HEK293 (cell line): ENCODE measurements around the gene HES1.

ENCODE experiments used
- CTCF ChIA-PET: fragments of 350-600 bp; formaldehyde crosslinking; extraction: SDS; loops from one replicate; lab custom pipeline; 2021; ENCODE audit warnings: antibody characterized with exemption; lab: Yijun Ruan, JAX
- POLR2A ChIA-PET: fragments of 300-600 bp; formaldehyde crosslinking; extraction: SDS; loops from one replicate; lab custom pipeline; 2020; ENCODE audit warnings: antibody characterized with exemption, inconsistent platforms; lab: Yijun Ruan, JAX
- H3K27ac ChIP-seq: fragments of 200-500 bp; sonication (Bioruptor generic); 2 replicates; pipeline ENCODE4 v1.5.1; 2014; ENCODE audit warnings: low read depth, low read length, control low read depth, inconsistent platforms; ENCODE audit errors: extremely low read depth
- H3K36me3 ChIP-seq, 2 experiments: fragments of 200-500 bp in 1 of 2; sonication (Bioruptor generic) in 1 of 2; 1 replicate in 1 of 2; 2 replicates in 1 of 2; pipeline ENCODE4 v1.5.1; 2014 to 2017; ENCODE audit warnings: inconsistent platforms in 2 of 2, low read length in 2 of 2; ENCODE audit not compliant: control insufficient read depth in 2 of 2, insufficient read depth in 1 of 2
- H3K4me1 ChIP-seq: fragments of 200-500 bp; sonication (Bioruptor generic); 2 replicates; pipeline ENCODE4 v1.5.1; 2014; ENCODE audit warnings: mild to moderate bottlenecking, low read length, inconsistent platforms; ENCODE audit not compliant: control insufficient read depth, insufficient read depth
- H3K4me3 ChIP-seq: 2 replicates; pipeline ENCODE4 v1.5.1; 2011; ENCODE audit warnings: low read depth, mild to moderate bottlenecking, control low read depth, low read length, moderate library complexity
- H3K9me3 ChIP-seq: fragments of 200-500 bp; sonication (Bioruptor generic); 2 replicates; pipeline ENCODE4 v1.5.1; 2014; ENCODE audit warnings: low read depth, low read length, inconsistent platforms; ENCODE audit not compliant: control insufficient read depth, insufficient read depth
- GLIS1 ChIP-seq: fragments of 450-650 bp; formaldehyde crosslinking; IDR thresholded peaks from 2 replicates; pipeline ENCODE4 v1.5.1; 2016; ENCODE audit warnings: missing biosample characterization, missing genetic modification characterization
- KLF1 ChIP-seq: fragments of 450-650 bp; formaldehyde crosslinking; IDR thresholded peaks from 2 replicates; pipeline ENCODE4 v1.5.1; 2016; ENCODE audit warnings: missing biosample characterization, missing genetic modification characterization
- KLF10 ChIP-seq: fragments of 450-650 bp; IDR thresholded peaks from 2 replicates; pipeline ENCODE4 v1.5.1; 2018; ENCODE audit warnings: missing biosample characterization, mild to moderate bottlenecking, missing genetic modification characterization
- KLF9 ChIP-seq: fragments of 450-650 bp; formaldehyde crosslinking; IDR thresholded peaks from 2 replicates; pipeline ENCODE4 v1.5.1; 2016; ENCODE audit warnings: missing biosample characterization, missing genetic modification characterization, low read depth
- PRDM6 ChIP-seq: fragments of 450-650 bp; formaldehyde crosslinking; IDR thresholded peaks from 2 replicates; pipeline ENCODE4 v1.5.1; 2017; ENCODE audit warnings: missing biosample characterization, missing genetic modification characterization
- RBAK ChIP-seq: fragments of 450-650 bp; formaldehyde crosslinking; IDR thresholded peaks from 2 replicates; pipeline ENCODE4 v1.5.1; 2016; ENCODE audit warnings: missing biosample characterization, missing genetic modification characterization
- ZBTB48 ChIP-seq: fragments of 450-650 bp; formaldehyde crosslinking; IDR thresholded peaks from 2 replicates; pipeline ENCODE4 v1.5.1; 2016; ENCODE audit warnings: missing biosample characterization, missing genetic modification characterization
- ZBTB8A ChIP-seq: fragments of 450-650 bp; formaldehyde crosslinking; IDR thresholded peaks from 2 replicates; pipeline ENCODE4 v1.5.1; 2016; ENCODE audit warnings: missing biosample characterization, missing genetic modification characterization
- ZNF112 ChIP-seq: fragments of 450-650 bp; formaldehyde crosslinking; IDR thresholded peaks from 2 replicates; pipeline ENCODE4 v1.5.0; 2017; ENCODE audit warnings: missing biosample characterization, missing genetic modification characterization
- ZNF214 ChIP-seq: fragments of 450-650 bp; formaldehyde crosslinking; IDR thresholded peaks from 2 replicates; pipeline ENCODE4 v1.5.1; 2017; ENCODE audit warnings: missing biosample characterization, mild to moderate bottlenecking, missing genetic modification characterization, borderline replicate concordance
- ZNF221 ChIP-seq: fragments of 450-650 bp; formaldehyde crosslinking; IDR thresholded peaks from 2 replicates; pipeline ENCODE4 v1.5.1; 2017; ENCODE audit warnings: missing biosample characterization, missing genetic modification characterization, borderline replicate concordance
- ZNF23 ChIP-seq: fragments of 450-650 bp; formaldehyde crosslinking; IDR thresholded peaks from 2 replicates; pipeline ENCODE4 v1.5.1; 2016; ENCODE audit warnings: missing biosample characterization, missing genetic modification characterization, borderline replicate concordance
- ZNF24 ChIP-seq: fragments of 450-650 bp; formaldehyde crosslinking; IDR thresholded peaks from 2 replicates; pipeline ENCODE4 v1.5.1; 2016; ENCODE audit warnings: missing biosample characterization, missing genetic modification characterization
- ZNF280C ChIP-seq: fragments of 450-650 bp; formaldehyde crosslinking; IDR thresholded peaks from 2 replicates; pipeline ENCODE4 v1.5.1; 2016; ENCODE audit warnings: missing biosample characterization, missing genetic modification characterization
- ZNF311 ChIP-seq: fragments of 450-650 bp; formaldehyde crosslinking; IDR thresholded peaks from 2 replicates; pipeline ENCODE4 v1.5.1; 2017; ENCODE audit warnings: missing biosample characterization, missing genetic modification characterization, borderline replicate concordance
- ZNF335 ChIP-seq: fragments of 450-650 bp; formaldehyde crosslinking; conservative IDR thresholded peaks from 2 replicates; pipeline ENCODE4 v1.5.1; 2016; ENCODE audit warnings: missing biosample characterization, missing genetic modification characterization
- ZNF423 ChIP-seq: fragments of 450-650 bp; formaldehyde crosslinking; IDR thresholded peaks from 2 replicates; pipeline ENCODE4 v1.5.1; 2016; ENCODE audit warnings: missing biosample characterization, missing genetic modification characterization
- ZNF544 ChIP-seq: fragments of 450-650 bp; formaldehyde crosslinking; IDR thresholded peaks from 2 replicates; pipeline ENCODE4 v1.5.0; 2017; ENCODE audit warnings: missing biosample characterization, missing genetic modification characterization
- ZNF549 ChIP-seq: fragments of 450-650 bp; IDR thresholded peaks from 2 replicates; pipeline ENCODE4 v1.5.1; 2018; ENCODE audit warnings: missing biosample characterization, missing genetic modification characterization, mild to moderate bottlenecking, inconsistent platforms, moderate library complexity
- ZNF558 ChIP-seq: fragments of 450-650 bp; formaldehyde crosslinking; IDR thresholded peaks from 2 replicates; pipeline ENCODE4 v1.5.1; 2016; ENCODE audit warnings: missing biosample characterization, missing genetic modification characterization
- ZNF707 ChIP-seq: fragments of 450-650 bp; formaldehyde crosslinking; IDR thresholded peaks from 2 replicates; pipeline ENCODE4 v1.5.1; 2016; ENCODE audit warnings: missing biosample characterization, missing genetic modification characterization
- ZNF792 ChIP-seq: fragments of 450-650 bp; formaldehyde crosslinking; IDR thresholded peaks from 2 replicates; pipeline ENCODE4 v1.5.1; 2016; ENCODE audit warnings: missing biosample characterization, missing genetic modification characterization
- ZSCAN4 ChIP-seq: fragments of 450-650 bp; formaldehyde crosslinking; IDR thresholded peaks from 2 replicates; pipeline ENCODE4 v1.5.1; 2017; ENCODE audit warnings: missing biosample characterization, missing genetic modification characterization
- TF ChIP-seq, protein P1 (sequence below): fragments of 450-650 bp; formaldehyde crosslinking; IDR thresholded peaks from 2 replicates; pipeline ENCODE4 v1.5.1; 2016; ENCODE audit warnings: missing biosample characterization, missing genetic modification characterization

HES1 gene

GRCh38 chr3:194100856-194101390 lies 35.0 kb upstream of the HES1 start (continued):
- TF ChIP-seq ZNF280C (tag by site-specific recombination), result no peak
- no peak for TF ChIP-seq ZNF549 (tag by site-specific recombination)
- no peak for TF ChIP-seq ZNF112 (tag by site-specific recombination)
- TF ChIP-seq ZNF311 (tag by site-specific recombination), result no peak
- TF ChIP-seq ZNF558, result no peak
- no peak for TF ChIP-seq KLF9 (tag by site-specific recombination)
- TF ChIP-seq GLIS1 (tag by site-specific recombination), result no peak
- TF ChIP-seq ZNF23 (tag by site-specific recombination), result no peak
- no peak for TF ChIP-seq ZNF221 (tag by site-specific recombination)

DNA sequence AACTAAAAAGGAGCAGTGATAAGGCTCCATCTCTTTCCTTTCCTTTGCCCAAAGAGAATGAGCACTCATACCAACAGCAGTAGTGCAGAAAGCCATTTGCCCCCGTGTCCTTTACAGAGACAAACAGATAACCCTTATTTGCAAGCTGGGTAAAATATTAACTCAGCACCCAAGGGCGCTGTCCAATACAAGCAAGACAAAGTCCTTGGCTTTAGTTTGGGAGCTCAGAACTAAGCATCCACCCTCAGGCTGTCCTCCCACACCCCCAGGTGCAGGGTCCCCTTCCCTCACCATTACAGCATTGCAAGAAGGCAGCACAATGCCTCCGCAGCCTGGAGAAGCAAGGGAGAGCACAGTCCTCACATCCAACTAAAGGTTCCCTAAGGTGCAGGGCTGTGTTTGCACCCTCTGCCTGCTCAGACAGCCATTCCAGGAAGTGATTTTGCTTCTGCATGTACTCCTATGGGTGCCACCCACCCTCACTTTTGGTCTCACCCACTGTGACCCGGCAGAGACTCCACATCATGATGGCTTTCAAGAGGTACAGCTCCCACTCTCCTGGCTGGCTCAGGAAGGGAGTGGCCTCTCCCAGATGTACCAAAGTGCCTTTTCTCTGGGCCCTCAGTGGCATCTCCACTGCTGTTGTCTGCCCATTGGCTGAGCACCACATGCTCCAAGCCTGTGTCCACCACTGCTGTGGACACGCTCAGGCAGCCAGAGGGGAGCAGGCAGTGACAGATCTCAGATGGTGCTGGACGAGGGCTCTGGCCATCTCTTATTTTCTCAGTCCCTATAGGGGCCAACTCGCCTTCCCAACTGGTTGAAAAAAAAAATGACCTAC lies 34.1 kb upstream of the HES1 start:
- CTCF ChIA-PET, result interaction anchor here (0.5 kb wide), 1 partner anchor 47 kb away, joined by 3 read pairs; no protein-coding TSS in a partner anchor
- no peak for TF ChIP-seq ZNF544
- TF ChIP-seq, protein P1, sequence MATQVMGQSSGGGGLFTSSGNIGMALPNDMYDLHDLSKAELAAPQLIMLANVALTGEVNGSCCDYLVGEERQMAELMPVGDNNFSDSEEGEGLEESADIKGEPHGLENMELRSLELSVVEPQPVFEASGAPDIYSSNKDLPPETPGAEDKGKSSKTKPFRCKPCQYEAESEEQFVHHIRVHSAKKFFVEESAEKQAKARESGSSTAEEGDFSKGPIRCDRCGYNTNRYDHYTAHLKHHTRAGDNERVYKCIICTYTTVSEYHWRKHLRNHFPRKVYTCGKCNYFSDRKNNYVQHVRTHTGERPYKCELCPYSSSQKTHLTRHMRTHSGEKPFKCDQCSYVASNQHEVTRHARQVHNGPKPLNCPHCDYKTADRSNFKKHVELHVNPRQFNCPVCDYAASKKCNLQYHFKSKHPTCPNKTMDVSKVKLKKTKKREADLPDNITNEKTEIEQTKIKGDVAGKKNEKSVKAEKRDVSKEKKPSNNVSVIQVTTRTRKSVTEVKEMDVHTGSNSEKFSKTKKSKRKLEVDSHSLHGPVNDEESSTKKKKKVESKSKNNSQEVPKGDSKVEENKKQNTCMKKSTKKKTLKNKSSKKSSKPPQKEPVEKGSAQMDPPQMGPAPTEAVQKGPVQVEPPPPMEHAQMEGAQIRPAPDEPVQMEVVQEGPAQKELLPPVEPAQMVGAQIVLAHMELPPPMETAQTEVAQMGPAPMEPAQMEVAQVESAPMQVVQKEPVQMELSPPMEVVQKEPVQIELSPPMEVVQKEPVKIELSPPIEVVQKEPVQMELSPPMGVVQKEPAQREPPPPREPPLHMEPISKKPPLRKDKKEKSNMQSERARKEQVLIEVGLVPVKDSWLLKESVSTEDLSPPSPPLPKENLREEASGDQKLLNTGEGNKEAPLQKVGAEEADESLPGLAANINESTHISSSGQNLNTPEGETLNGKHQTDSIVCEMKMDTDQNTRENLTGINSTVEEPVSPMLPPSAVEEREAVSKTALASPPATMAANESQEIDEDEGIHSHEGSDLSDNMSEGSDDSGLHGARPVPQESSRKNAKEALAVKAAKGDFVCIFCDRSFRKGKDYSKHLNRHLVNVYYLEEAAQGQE, result peak; percentile 90
- TF ChIP-seq, all 188 proteins: peak for 1
- Histone ChIP-seq H3K36me3 (no peaks in the 10 kb centered on the region), H3K4me1 (0 out of 2 replicates have a peak, but pooled peaks cover 3% of the 10 kb centered on the region), H3K9me3 (no peaks in the 10 kb centered on the region), H3K27ac (no peak overlapping the region), H3K4me3 (no peak overlapping the region)
- POLR2A ChIA-PET, result no interaction called here

GRCh38 chr3:194102436-194102835 lies 33.5 kb upstream of the HES1 start:
- Histone ChIP-seq H3K27ac (no peak overlapping the region), H3K9me3 (no peaks in the 10 kb centered on the region), H3K36me3 (no peaks in the 10 kb centered on the region), H3K4me3 (no peak overlapping the region), H3K4me1 (0 out of 2 replicates have a peak, but pooled peaks cover 3% of the 10 kb centered on the region)
- CTCF ChIA-PET, result no interaction called here
- TF ChIP-seq ZNF707 (tag by site-specific recombination) (no peak), ZNF549 (tag by site-specific recombination) (no peak), RBAK (no peak), ZSCAN4 (tag by site-specific recombination) (no peak), ZNF24 (tag by site-specific recombination) (no peak), ZBTB48 (tag by site-specific recombination) (no peak), ZBTB8A (no peak), ZNF214 (no peak), KLF10 (tag by site-specific recombination) (no peak), ZNF221 (tag by site-specific recombination) (no peak), ZNF792 (no peak), KLF1 (tag by site-specific recombination) (no peak), ZNF423 (tag by site-specific recombination) (no peak), PRDM6 (no peak), ZNF335 (tag by site-specific recombination) (no peak)
- POLR2A ChIA-PET, result no interaction called here
